A549 (cell line): ENCODE data around the gene GBE1. TPM values are rescaled to one million over a fixed set of nuclear protein-coding genes. Genes with fewer than 3 reads are reported as not detected.
A peak's percentile ranks its signal among the peaks of the same experiment; 100 is the strongest.

ENCODE experiments used
- ATAC-seq, 2 experiments: fragments of 200-7000 bp in 1 of 2; fragments of >200 bp in 1 of 2; cut with Nextera tagmentation in 1 of 2; cut with Tn5 transposase in 1 of 2; 3 replicates each; pipeline versions ENCODE4 v1.8.0 to v1.9.1; 2018 to 2020; ENCODE audit warnings: mild to moderate bottlenecking in 1 of 2, moderate library complexity in 1 of 2
- CTCF ChIA-PET: fragments of 300-600 bp; sonication (Branson Sonifier 250); formaldehyde crosslinking; extraction: SDS; loops from one replicate; lab custom pipeline; 2021; ENCODE audit warnings: antibody characterized with exemption, inconsistent platforms; lab: Yijun Ruan, JAX
- POLR2A ChIA-PET: fragments of 350-600 bp; formaldehyde crosslinking; extraction: SDS; loops from one replicate; lab custom pipeline; 2021; ENCODE audit warnings: antibody characterized with exemption, inconsistent platforms; lab: Yijun Ruan, JAX
- DNase-seq, 2 experiments: peaks; one replicate each; pipeline versions ENCODE4 v3.0.0 to v3.0.0-alpha.2; 2011 to 2016; ENCODE audit warnings: low read depth in 1 of 2, low spot score in 1 of 2
- FAIRE-seq: peaks from 2 replicates; lab custom pipeline; 2011; peaks lifted over from hg19 to GRCh38; lab: Jason Lieb, UNC
- H3K27ac ChIP-seq, 2 experiments: fragments of >200 bp; sonication (Bioruptor Twin); formaldehyde crosslinking; 3 replicates each; pipeline ENCODE4 v1.5.1; 2016 to 2017
- H3K4me1 ChIP-seq: fragments of >200 bp; sonication (Bioruptor Twin); formaldehyde crosslinking; 3 replicates; pipeline ENCODE4 v1.6.1; 2016
- H3K4me2 ChIP-seq: fragments of >200 bp; sonication (Bioruptor Twin); formaldehyde crosslinking; 3 replicates; pipeline ENCODE4 v1.6.1; 2016
- H3K4me3 ChIP-seq: fragments of >200 bp; sonication (Bioruptor Twin); formaldehyde crosslinking; 3 replicates; pipeline ENCODE4 v1.5.1; 2016
- H3K9me3 ChIP-seq: fragments of >200 bp; sonication (Bioruptor Twin); formaldehyde crosslinking; 3 replicates; pipeline ENCODE4 v1.6.1; 2016
- CEBPB ChIP-seq, 2 experiments: fragments of >200 bp in 1 of 2; sonication (Bioruptor Twin) in 1 of 2; formaldehyde crosslinking in 1 of 2; IDR thresholded peaks; 2 replicates each; pipeline ENCODE4 v1.6.1; 2012 to 2016
- EHF ChIP-seq: fragments of 250-450 bp; sonication (Bioruptor Pico); IDR thresholded peaks from 2 replicates; pipeline ENCODE4 v1.5.0; 2020; ENCODE audit warnings: mild to moderate bottlenecking
- EHMT2 ChIP-seq: fragments of 200-600 bp; sonication (generic); IDR thresholded peaks from 2 replicates; pipeline ENCODE4 v1.6.1; 2016; ENCODE audit warnings: antibody characterized with exemption, low read depth, mild to moderate bottlenecking, moderate library complexity
- FOSL2 ChIP-seq, 2 experiments: fragments of 450-650 bp in 1 of 2; fragments of >200 bp in 1 of 2; sonication (Bioruptor Twin) in 1 of 2; formaldehyde crosslinking; IDR thresholded peaks; 2 replicates each; pipeline versions ENCODE4 v1.5.0 to v1.6.1; 2016 to 2020; ENCODE audit warnings: mild to moderate bottlenecking in 1 of 2, moderate library complexity in 1 of 2
- HDAC2 ChIP-seq: fragments of 200-600 bp; sonication (generic); IDR thresholded peaks from 2 replicates; pipeline ENCODE4 v1.6.1; 2016
- HEYL ChIP-seq: fragments of 250-450 bp; sonication (Bioruptor Pico); IDR thresholded peaks from 2 replicates; pipeline ENCODE4 v1.8.0; 2021; ENCODE audit warnings: mild to moderate bottlenecking, moderate library complexity
- HMGXB4 ChIP-seq: fragments of 250-450 bp; sonication (Bioruptor Pico); IDR thresholded peaks from 2 replicates; pipeline ENCODE4 v1.5.0; 2021; ENCODE audit warnings: mild to moderate bottlenecking, moderate library complexity, borderline replicate concordance
- HOXA7 ChIP-seq: fragments of 250-450 bp; sonication (Bioruptor Pico); IDR thresholded peaks from 2 replicates; pipeline ENCODE4 v1.5.0; 2020; ENCODE audit warnings: mild to moderate bottlenecking, moderate library complexity
- HOXB5 ChIP-seq: fragments of 250-450 bp; sonication (Bioruptor Pico); IDR thresholded peaks from 2 replicates; pipeline ENCODE4 v1.5.0; 2020; ENCODE audit warnings: mild to moderate bottlenecking, moderate library complexity
- MAZ ChIP-seq: fragments of 150-350 bp; IDR thresholded peaks from 2 replicates; pipeline ENCODE4 v1.6.1; 2014; ENCODE audit warnings: antibody characterized with exemption, low read depth, low read length, borderline replicate concordance
- NPAS2 ChIP-seq: fragments of 250-450 bp; sonication (Bioruptor Pico); IDR thresholded peaks from 2 replicates; pipeline ENCODE4 v1.8.0; 2022; ENCODE audit warnings: mild to moderate bottlenecking, moderate library complexity, borderline replicate concordance
- NR3C1 ChIP-seq: fragments of >200 bp; sonication (Bioruptor Twin); formaldehyde crosslinking; IDR thresholded peaks from 3 replicates; pipeline ENCODE4 v1.6.1; 2017
- POLR2AphosphoS2 ChIP-seq: conservative IDR thresholded peaks from 2 replicates; pipeline ENCODE4 v1.6.1; 2012; ENCODE audit warnings: low read length, improper control_type of control experiment, inconsistent platforms
- RARB ChIP-seq: fragments of 250-450 bp; sonication (Bioruptor Pico); IDR thresholded peaks from 2 replicates; pipeline ENCODE4 v1.8.0; 2021; ENCODE audit warnings: mild to moderate bottlenecking, moderate library complexity
- RCOR1 ChIP-seq: fragments of 150-350 bp; IDR thresholded peaks from 2 replicates; pipeline ENCODE4 v1.6.1; 2014; ENCODE audit warnings: antibody characterized with exemption, low read length, low read depth
- RNF2 ChIP-seq: fragments of 200-600 bp; sonication (generic); IDR thresholded peaks from 2 replicates; pipeline ENCODE4 v1.6.1; 2016; ENCODE audit warnings: low read depth, mild to moderate bottlenecking, antibody characterized with exemption, moderate library complexity, borderline replicate concordance
- SMC3 ChIP-seq: fragments of >200 bp; sonication (Bioruptor Twin); formaldehyde crosslinking; IDR thresholded peaks from 3 replicates; pipeline ENCODE4 v1.6.1; 2018; ENCODE audit warnings: inconsistent platforms
- TFCP2L1 ChIP-seq: fragments of 250-450 bp; sonication (Bioruptor Pico); IDR thresholded peaks from 2 replicates; pipeline ENCODE4 v1.5.0; 2021; ENCODE audit warnings: mild to moderate bottlenecking
- TP53 ChIP-seq: fragments of 250-450 bp; sonication (Bioruptor Pico); IDR thresholded peaks from 2 replicates; pipeline ENCODE4 v1.5.0; 2021; ENCODE audit warnings: mild to moderate bottlenecking, moderate library complexity
- ZFP36 ChIP-seq: fragments of 450-650 bp; IDR thresholded peaks from 2 replicates; pipeline ENCODE4 v1.6.1; 2014; ENCODE audit warnings: borderline replicate concordance; ENCODE audit not compliant: partially characterized antibody
- ZNF302 ChIP-seq: fragments of 250-450 bp; sonication (Bioruptor Pico); IDR thresholded peaks from 2 replicates; pipeline ENCODE4 v1.9.0; 2021; ENCODE audit warnings: inconsistent platforms, mild to moderate bottlenecking, moderate library complexity
- ZSCAN20 ChIP-seq: fragments of 250-450 bp; sonication (Bioruptor Pico); IDR thresholded peaks from 2 replicates; pipeline ENCODE4 v1.8.0; 2022; ENCODE audit warnings: mild to moderate bottlenecking, moderate library complexity
- WGBS: methylation state at CpG from one replicate; pipeline ENCODE4 v1.1.6; 2017; ENCODE audit errors: missing lambda C conversion rate; 5-methylcytosine and 5-hydroxymethylcytosine counted together
- polyA plus RNA-seq, 4 experiments: library from polyadenylated mRNA; depleted of rRNA in 3 of 4; stranded (reverse); fragments of >200 nt; fragmentation: RNase III in 1 of 4; extraction: RNeasy Plus Mini Kit Qiagen cat#74134 plus additional on column Dnase treatment in 1 of 4; gene quantifications; 2 replicates in 3 of 4; 3 replicates in 1 of 4; pipeline ENCODE4 v1.2.3, GENCODE V29; 2011 to 2017
- TF ChIP-seq, protein P1 (sequence below): IDR thresholded peaks from 2 replicates; pipeline ENCODE4 v1.6.1; 2012

Gene GBE1
- polyA plus RNA-seq, 2 of the 4 experiments (the other 2 are of a cell fraction): 39.5 to 55.0 TPM

DNA sequence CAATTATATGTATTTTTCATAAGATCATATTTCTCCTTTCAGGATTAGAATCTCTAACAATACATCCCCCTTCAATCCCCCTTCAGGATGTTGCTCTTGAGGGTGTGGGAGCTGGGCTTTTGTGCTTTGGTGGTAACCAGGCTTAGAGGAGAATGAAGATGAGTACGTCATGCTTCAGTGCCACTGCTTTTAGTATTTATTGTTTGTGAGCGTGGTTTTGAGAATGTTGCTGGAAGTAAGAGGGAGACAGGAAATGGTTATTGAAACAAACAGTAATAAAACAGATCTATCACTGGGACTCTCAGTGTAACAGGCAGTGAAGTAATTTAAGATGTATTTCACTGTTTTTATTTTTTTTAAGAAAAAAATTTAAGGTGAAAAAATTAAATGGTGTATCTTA, 35.3 kb downstream of the GBE1 start:
- FAIRE-seq (peak; percentile 46), DNase-seq (no peak), ATAC-seq (no peak)
- ChIA-PET CTCF (interaction anchor here (0.9 to 1.3 kb wide), 2 partner anchors 15 to 59 kb away, joined by 3 read pairs; no protein-coding TSS in a partner anchor), POLR2A (interaction anchor here (0.7 kb wide), 1 partner anchor 177 kb away, joined by 3 read pairs; no protein-coding TSS in a partner anchor)
- TF ChIP-seq ZNF302 (no peak), TFCP2L1 (CRISPR knock-in tag) (no peak), HOXB5 (CRISPR knock-in tag) (no peak), HOXA7 (CRISPR knock-in tag) (no peak), CEBPB (IDR thresholded peaks at IDR 0.05) (no peak), RCOR1 (no peak), HEYL (CRISPR knock-in tag) (no peak), MAZ (no peak), ZSCAN20 (no peak), HDAC2 (no peak), POLR2AphosphoS2 (no peak), EHMT2 (no peak)
- peak overlapping the region; percentile 91 for H3K4me2 ChIP-seq
- WGBS: 58% methylated on average over 2 of the region's 2 CpGs
- H3K4me1 ChIP-seq: peaks cover 66% of the 10 kb centered on the region
- H3K4me3 ChIP-seq: peak overlapping the region; percentile 26; the same call in 1 of the 3 replicates
- no peaks in the 10 kb centered on the region for H3K9me3 ChIP-seq
- peak overlapping the region; percentile 71 to 89 for H3K27ac ChIP-seq

GRCh38 chr3:81723732-81724313, 37.6 kb downstream of the GBE1 start:
- peak overlapping the region; percentile 93 for H3K4me2 ChIP-seq
- FAIRE-seq: peak; percentile 7
- peak overlapping the region; percentile 83 to 90 for H3K27ac ChIP-seq
- ChIA-PET POLR2A (interaction anchor here (1.1 kb wide), 1 partner anchor 20 kb away, joined by 3 read pairs; no protein-coding TSS in a partner anchor), CTCF (interaction anchor here (1.0 kb wide), 1 partner anchor 19 kb away, joined by 3 read pairs; no protein-coding TSS in a partner anchor)
- DNase-seq: peak in 1 of 2 experiments; percentile 56
- H3K4me1 ChIP-seq: peaks cover 60% of the 10 kb centered on the region
- WGBS: 11% methylated on average over 4 of the region's 4 CpGs
- TF ChIP-seq FOSL2 (IDR thresholded peaks at IDR 0.05) (no peak), FOSL2 (CRISPR knock-in tag; IDR thresholded peaks at IDR 0.05) (peak; percentile 45; the same call in 1 of the 2 replicates), HEYL (CRISPR knock-in tag) (no peak), SMC3 (no peak), RNF2 (no peak)
- TF ChIP-seq, protein P1, sequence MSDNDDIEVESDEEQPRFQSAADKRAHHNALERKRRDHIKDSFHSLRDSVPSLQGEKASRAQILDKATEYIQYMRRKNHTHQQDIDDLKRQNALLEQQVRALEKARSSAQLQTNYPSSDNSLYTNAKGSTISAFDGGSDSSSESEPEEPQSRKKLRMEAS: peak; percentile 41; the same call in 1 of the 2 replicates
- peak; percentile 79 to 85 for ATAC-seq
- no peaks in the 10 kb centered on the region for H3K9me3 ChIP-seq
- H3K4me3 ChIP-seq: peak overlapping the region; percentile 31

- FAIRE-seq: no peak
- Histone ChIP-seq H3K27ac (peak overlapping the region in 1 of 2 experiments; percentile 67; a peak in 3 of 6 replicates), H3K9me3 (no peaks in the 10 kb centered on the region), H3K4me3 (no peak overlapping the region), H3K4me2 (peak overlapping the region; percentile 77; the same call in 1 of the 3 replicates), H3K4me1 (peaks cover 38% of the 10 kb centered on the region)
- CTCF ChIA-PET: no interaction called here
- POLR2A ChIA-PET: no interaction called here
- DNase-seq: no peak
- WGBS: 92% methylated on average over 1 of the region's 1 CpG
- TF ChIP-seq RARB (CRISPR knock-in tag) (no peak), HMGXB4 (CRISPR knock-in tag) (no peak), NPAS2 (no peak), HOXA7 (CRISPR knock-in tag) (no peak), TP53 (CRISPR knock-in tag) (no peak), HOXB5 (CRISPR knock-in tag) (no peak), EHF (CRISPR knock-in tag) (no peak), ZFP36 (no peak), NR3C1 (no peak), RNF2 (no peak)
- ATAC-seq: no peak
Observed at GRCh38 chr3:81718311-81718710, 43.1 kb downstream of the GBE1 start.
